HuH-7.5 (cell line): ENCODE results near the gene CACNA1H.
"Not testable (repeated sequence)": the region's sequence is repeated elsewhere in the genome, so short reads cannot be mapped to it uniquely, and the experiment has no call there.

Experiments used
- DNase-seq: peaks from one replicate; pipeline ENCODE4 v3.0.0; 2011; ENCODE audit warnings: low spot score

The CACNA1H gene

DNA sequence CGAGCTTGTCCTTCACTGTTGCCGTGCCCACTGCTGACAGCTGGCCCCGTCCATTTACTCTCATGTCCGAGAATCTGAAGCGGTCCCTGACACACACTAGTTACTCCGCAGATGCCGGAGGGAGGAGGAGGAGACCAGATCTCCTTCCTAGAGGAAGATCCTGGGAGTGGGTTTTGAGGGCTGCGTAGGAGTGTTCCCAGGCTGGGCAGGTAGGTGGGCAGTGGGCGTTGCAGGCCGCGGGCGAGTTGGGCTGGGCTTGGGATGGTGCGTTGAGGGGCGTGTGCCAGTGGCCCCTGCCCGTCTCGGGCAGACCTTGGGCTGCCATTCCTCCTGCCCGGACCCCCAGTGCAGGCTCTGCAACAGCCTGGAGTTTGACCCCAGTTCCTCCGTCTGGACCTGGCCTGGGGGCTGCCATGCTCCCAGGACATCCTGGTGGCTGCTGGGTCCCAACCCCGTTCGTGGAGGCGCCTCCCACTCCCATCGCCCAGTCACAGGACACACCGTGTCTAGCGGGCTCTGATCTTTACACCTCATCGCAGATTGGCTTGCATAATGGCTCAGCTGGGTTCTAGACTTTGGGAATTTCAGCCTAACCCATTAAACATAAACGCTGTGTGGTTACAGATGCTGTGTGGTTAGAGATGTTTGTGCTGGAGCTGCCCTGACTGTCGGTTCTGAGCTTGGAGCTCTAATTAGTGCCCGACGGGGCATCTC is 22.8 kb downstream of the CACNA1H start:
- no peak for DNase-seq

- DNase-seq, result no peak
Observed at GRCh38 chr16:1176280-1176897, 23.5 kb downstream of the CACNA1H start.

- no peak for DNase-seq
Observed at GRCh38 chr16:1177053-1177452, 24.1 kb downstream of the CACNA1H start.

GRCh38 chr16:1177750-1178149 is 24.8 kb downstream of the CACNA1H start:
- DNase-seq, result no peak

- DNase-seq, result no peak
Observed at GRCh38 chr16:1178295-1178910, 25.5 kb downstream of the CACNA1H start.

DNA sequence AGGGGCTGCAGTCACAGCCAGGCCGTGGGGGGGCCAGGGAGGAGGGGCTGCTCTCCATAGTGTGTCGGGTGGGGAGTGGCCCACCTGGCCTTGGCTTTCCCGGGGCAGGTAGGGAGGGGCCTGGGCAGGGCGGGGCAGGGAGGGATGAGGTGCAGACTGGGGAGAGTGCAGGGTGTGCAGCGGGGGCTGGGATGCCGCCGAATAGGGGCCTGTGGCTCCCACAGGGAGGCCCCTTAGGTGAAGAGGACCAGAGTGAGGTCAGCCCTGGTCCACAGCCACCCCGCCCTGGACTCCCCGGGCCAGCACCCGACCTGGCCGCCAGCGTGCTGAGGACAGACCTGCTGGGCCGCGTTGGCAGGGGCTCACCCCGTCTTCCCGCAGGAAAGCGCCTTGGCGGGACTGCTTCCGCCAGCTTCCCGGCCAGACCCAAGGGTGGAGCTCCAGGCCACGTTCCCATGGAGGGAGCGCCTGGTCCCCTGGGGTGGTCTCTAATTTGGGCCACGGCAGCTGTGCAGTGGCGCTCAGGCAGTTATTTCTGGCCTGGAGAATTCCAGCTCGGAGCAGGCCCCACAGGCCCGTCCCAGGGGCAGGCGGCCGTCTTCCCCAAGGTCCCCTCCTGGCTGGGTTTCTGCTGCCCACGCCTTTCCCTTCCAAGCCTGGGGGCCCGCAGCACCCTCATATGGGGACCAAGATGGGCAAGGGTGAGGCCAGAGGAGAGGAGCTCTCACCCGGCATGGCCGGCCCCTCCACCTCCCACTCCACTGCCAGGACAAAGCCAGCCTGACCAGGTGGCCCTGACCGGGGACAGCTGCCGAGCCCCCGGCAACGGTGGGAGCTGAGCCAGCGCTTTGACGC is 27.9 kb downstream of the CACNA1H start:
- DNase-seq, result no peak

GRCh38 chr16:1181404-1182315 is 28.8 kb downstream of the CACNA1H start:
- no peak for DNase-seq

GRCh38 chr16:1182316-1182671 is 29.4 kb downstream of the CACNA1H start:
- DNase-seq, result no peak

GRCh38 chr16:1182950-1183907 is 30.3 kb downstream of the CACNA1H start:
- no peak for DNase-seq

DNA sequence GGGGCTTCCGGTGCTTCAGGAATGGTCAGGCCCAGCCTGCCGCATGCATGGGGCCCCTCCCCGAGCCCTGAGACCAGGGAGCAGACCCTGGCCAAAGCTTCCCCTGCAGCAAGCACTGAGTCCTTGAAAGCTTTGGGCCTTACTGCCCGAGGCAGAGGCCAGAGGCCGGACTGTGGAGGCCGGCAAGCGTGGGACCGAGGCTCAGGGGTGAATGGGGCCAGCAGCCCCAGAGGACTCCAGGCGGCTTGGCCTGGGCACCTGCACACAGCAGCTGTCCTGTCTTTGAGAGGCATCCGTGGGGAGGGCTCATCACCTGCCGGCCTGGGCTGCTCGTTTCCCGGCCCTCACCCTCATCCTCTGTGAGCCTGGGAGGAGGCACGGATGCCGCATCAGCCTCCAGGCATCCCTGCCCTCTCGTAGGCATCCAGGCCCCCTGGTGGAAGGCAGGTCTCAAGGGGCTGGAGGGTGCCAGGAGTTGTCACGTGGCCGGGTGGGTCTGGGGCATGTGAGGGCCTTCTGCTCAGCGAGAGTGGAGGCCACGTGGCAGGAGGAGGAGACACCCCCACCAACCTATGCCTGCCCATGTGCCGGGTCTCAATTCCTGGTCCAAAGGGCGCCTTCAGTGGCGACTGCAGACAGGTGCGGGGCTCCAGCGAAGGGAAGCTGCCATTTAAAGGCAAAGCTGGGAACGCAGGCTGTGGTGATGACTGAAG is 31.4 kb downstream of the CACNA1H start:
- DNase-seq, result no peak

GRCh38 chr16:1184980-1185379 is 32.1 kb downstream of the CACNA1H start:
- no peak for DNase-seq

DNA sequence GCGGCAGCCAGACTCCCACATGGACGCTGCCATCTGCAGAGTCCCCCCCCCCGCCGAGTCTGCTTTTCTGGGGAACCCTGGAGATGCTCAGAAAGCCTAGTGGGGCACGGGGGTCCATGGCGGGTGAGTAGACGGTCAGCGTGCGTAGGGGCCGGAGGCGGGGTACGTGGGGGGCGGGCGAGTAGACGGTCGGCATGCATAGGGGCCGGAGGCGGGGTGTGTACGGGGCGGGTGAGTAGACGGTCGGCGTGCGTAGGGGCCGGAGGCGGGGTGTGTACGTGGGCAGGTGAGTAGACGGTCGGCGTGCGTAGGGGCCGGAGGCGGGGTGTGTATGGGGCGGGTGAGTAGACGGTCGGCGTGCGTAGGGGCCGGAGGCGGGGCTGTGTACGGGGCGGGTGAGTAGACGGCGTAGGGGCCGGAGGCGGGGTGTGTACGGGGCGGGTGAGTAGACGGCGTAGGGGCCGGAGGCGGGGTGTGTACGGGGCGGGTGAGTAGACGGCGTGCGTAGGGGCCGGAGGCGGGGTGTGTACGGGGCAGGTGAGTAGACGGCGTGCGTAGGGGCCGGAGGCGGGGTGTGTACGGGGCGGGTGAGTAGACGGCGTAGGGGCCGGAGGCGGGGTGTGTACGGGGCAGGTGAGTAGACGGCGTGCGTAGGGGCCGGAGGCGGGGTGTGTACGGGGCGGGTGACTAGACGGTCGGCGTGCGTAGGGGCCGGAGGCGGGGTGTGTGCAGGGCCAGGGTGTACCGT is 32.7 kb downstream of the CACNA1H start:
- DNase-seq, result not testable (repeated sequence)

GRCh38 chr16:1188432-1189189 is 35.7 kb downstream of the CACNA1H start:
- DNase-seq, result peak; percentile 82

GRCh38 chr16:1189455-1189854 is 36.5 kb downstream of the CACNA1H start:
- DNase-seq, result no peak

DNA sequence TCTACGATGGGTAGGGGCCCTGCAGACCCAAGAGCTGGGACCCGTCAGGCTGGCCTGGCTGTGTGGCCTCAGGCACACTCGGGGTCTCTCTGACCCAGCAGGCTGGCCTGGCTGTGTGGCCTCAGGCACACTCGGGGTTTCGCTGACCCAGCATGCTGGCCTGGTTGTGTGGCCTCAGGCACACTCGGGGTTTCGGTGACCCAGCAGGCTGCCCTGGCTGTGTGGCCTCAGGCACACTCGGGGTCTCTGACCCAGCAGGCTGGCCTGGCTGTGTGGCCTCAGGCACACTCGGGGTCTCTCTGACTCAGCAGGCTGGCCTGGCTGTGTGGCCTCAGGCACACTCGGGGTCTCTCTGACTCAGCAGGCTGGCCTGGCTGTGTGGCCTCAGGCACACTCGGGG is 37.9 kb downstream of the CACNA1H start:
- not testable (repeated sequence) for DNase-seq

- no peak for DNase-seq
Observed at GRCh38 chr16:1192384-1193073, 39.6 kb downstream of the CACNA1H start.

GRCh38 chr16:1193143-1193824 is 40.4 kb downstream of the CACNA1H start:
- DNase-seq, result no peak
